ENCODE results near the gene TOP3B.

DNA sequence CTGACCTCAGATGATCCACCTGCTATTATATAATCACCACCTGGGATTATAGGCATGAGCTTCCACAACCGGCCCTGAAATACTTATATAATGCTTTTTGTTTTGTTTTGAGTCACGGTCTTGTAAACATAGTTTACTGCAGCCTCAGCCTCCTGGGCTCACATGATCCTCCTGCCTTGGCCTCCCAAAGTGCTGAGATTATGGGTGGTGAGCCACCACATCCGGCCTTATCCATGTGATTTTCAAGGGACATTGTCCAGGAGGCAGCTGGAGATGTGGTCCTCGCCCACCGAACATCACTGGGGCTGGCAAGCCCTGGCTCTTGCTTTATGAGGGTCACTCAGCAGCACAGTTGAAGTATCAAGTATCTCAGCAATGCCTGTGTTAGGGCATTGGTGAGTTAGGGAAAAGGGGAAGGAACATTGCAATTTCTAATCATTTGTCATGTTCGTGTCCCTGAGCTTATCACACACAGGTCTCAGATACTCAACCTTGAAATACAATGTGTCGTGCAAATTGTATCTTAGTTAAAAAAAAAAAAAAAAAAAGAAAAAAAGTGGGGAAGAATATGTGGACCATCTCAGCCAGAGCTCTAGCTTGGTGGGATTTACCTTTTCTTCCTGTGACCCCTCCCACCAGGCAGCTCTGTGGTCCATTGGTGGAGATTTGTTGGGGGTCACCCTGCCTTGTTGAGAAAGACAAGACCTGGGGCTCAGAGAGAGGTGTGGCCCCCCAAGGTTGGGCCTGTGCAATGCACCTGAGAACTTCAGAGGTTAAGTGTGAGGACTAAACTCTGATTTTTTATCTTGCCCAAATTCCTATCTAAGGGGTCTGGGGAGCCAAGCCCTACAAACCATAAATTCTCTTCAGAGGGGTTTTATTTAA is 74.7 kb downstream of the TOP3B start:
- TF ChIP-seq, protein P1, sequence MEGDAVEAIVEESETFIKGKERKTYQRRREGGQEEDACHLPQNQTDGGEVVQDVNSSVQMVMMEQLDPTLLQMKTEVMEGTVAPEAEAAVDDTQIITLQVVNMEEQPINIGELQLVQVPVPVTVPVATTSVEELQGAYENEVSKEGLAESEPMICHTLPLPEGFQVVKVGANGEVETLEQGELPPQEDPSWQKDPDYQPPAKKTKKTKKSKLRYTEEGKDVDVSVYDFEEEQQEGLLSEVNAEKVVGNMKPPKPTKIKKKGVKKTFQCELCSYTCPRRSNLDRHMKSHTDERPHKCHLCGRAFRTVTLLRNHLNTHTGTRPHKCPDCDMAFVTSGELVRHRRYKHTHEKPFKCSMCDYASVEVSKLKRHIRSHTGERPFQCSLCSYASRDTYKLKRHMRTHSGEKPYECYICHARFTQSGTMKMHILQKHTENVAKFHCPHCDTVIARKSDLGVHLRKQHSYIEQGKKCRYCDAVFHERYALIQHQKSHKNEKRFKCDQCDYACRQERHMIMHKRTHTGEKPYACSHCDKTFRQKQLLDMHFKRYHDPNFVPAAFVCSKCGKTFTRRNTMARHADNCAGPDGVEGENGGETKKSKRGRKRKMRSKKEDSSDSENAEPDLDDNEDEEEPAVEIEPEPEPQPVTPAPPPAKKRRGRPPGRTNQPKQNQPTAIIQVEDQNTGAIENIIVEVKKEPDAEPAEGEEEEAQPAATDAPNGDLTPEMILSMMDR (conservative IDR thresholded peaks at IDR 0.05; ENCODE audit: low read depth in 2 of 2), result no peak
- TF ChIP-seq, protein P2, sequence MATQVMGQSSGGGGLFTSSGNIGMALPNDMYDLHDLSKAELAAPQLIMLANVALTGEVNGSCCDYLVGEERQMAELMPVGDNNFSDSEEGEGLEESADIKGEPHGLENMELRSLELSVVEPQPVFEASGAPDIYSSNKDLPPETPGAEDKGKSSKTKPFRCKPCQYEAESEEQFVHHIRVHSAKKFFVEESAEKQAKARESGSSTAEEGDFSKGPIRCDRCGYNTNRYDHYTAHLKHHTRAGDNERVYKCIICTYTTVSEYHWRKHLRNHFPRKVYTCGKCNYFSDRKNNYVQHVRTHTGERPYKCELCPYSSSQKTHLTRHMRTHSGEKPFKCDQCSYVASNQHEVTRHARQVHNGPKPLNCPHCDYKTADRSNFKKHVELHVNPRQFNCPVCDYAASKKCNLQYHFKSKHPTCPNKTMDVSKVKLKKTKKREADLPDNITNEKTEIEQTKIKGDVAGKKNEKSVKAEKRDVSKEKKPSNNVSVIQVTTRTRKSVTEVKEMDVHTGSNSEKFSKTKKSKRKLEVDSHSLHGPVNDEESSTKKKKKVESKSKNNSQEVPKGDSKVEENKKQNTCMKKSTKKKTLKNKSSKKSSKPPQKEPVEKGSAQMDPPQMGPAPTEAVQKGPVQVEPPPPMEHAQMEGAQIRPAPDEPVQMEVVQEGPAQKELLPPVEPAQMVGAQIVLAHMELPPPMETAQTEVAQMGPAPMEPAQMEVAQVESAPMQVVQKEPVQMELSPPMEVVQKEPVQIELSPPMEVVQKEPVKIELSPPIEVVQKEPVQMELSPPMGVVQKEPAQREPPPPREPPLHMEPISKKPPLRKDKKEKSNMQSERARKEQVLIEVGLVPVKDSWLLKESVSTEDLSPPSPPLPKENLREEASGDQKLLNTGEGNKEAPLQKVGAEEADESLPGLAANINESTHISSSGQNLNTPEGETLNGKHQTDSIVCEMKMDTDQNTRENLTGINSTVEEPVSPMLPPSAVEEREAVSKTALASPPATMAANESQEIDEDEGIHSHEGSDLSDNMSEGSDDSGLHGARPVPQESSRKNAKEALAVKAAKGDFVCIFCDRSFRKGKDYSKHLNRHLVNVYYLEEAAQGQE (IDR thresholded peaks at IDR 0.05; ENCODE audit: unreplicated experiment), result no peak

All from GM23338 (cell line).